Amniotic epithelial cell (primary cell): ENCODE measurements around the gene TOX2.

Experiments
- DNase-seq: peaks from one replicate; pipeline ENCODE4 v3.0.0-alpha.2; 2010; ENCODE audit warnings: low read depth

The TOX2 gene

DNA sequence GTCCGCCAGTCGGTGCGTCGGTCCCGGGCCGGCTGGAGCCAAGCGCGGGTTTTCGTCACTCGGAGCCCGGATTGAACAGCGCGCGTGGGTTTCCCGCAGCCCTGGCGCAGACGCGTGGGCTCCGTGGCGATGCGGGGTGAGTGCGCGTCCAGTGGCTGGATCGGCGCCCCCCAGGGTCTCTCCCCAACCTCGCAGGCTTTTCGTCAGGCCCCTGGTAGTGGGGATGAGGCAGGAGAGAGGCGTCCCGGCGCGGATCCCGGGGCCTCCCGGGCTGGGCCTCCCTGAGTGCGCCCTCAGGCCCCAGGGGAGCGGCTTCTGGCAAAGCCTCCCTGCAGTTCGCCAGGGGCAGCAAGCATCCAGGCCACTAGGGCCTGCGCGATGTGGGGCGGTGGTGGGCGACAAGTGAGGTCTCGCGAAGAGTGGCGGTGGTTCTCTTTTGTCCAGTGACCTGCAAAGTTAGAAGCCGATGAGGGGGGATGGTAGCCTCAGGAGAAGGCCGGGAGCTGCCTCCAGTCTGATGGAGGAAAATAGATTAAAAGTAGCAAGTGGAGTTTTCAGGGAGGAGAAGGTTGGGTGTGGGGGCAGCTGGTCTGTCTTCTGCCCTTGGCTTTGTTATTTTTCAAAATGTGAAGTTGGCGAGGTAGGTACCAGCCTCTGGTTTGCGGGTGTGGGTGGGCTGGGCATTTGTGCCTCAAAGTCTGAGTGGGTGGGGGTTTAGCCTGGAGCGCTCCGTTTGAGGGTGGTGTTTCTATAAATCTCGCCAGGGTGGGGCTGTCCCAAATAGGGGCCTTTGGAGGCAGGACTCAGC, 1.6 kb downstream of the TOX2 start:
- no peak for DNase-seq

DNA sequence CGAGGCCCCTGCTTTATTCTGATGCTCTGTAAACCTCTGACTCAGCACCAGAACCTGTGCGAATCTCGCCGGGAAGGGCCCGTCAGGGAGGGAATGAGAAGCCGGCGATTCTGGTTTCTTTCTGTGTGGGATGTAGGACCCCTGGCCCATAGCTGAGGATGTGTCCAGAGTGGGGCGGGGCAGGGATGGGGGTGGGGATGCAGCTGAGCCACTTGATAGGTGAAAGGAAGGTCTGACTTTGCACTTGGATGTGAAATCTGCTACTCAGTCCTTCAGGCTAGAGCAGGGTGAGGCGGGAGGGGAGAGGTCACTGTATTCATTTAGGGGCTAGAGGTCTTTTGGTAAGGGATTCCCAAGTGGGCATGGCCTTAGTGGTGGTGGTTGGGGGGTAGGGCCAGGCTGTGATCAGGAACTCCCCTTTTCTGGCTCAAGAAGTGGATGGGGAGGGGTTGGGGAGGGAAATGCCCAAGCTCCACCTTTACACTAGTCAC, 2.3 kb downstream of the TOX2 start:
- peak; percentile 54 for DNase-seq

DNA sequence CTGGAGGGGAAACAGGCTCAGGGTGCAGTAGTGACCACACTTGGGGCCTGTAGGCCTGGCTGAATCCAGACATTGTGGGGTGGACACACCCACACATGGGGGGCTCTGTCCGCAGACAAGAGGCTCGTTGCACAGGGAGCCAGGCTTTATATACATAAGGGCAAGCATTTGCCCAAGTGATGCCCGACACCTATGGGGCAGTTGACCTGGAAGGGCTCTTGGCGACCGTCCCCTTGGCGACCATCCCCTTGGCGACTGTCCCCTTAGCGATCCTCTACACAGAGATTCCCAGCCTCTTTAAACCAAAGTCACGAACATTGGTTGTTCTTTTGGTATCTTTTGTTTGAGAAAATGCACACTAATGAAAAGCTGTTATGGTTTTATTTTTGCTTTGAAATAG, 2.7 kb downstream of the TOX2 start:
- DNase-seq: no peak

DNA sequence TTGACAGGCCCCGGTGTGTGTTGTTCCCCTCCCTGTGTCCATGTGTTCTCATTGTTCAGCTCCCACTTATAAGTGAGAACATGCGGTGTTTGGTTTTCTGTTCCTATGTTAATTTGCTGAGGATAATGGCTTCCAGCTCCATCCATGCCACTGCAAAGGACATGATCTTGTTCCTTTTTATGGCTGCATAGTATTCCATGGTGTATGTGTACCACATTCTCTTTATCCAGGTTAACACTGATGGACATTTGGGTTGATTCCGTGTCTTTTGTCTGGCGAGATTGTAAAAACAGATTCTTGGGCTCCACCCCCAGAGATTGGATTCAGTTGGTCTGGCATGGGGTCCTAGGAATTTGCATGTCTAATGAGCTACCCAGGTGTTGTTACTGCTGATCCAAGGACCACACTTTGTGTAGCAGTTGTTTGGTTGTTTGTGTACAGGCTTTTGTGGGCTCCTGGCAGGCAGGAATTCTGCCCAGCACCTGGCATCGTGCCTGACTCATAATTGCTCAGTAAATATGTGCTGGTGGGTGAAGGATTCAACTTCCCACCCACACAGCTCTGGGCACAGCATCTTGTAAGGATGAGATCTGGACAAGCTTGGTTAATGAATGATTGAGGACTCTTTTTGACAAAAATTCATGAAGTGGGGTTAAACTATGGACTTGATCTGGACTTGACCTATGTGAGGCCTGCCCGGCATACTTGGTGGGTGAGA, 5.2 kb downstream of the TOX2 start:
- no peak for DNase-seq

DNA sequence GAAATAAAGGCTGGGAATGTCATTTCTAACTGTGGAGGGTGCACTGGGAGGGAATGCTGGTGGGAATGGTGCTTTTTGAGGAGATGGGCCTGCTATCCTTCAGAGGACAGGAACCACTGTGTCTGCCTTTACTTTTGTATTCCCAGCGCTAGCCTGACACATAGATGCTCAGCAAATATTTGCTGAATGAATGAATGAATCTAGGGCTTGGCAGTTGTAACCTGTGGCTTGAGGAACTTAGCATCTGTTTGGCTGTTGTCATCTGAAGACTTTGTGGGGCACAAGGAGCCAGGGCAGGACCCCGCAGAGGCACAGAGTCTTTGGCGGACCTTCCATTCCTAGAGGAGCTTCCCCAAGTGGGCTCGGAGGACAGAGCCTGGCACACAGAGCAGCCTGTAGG, 6.1 kb downstream of the TOX2 start:
- no peak for DNase-seq

DNA sequence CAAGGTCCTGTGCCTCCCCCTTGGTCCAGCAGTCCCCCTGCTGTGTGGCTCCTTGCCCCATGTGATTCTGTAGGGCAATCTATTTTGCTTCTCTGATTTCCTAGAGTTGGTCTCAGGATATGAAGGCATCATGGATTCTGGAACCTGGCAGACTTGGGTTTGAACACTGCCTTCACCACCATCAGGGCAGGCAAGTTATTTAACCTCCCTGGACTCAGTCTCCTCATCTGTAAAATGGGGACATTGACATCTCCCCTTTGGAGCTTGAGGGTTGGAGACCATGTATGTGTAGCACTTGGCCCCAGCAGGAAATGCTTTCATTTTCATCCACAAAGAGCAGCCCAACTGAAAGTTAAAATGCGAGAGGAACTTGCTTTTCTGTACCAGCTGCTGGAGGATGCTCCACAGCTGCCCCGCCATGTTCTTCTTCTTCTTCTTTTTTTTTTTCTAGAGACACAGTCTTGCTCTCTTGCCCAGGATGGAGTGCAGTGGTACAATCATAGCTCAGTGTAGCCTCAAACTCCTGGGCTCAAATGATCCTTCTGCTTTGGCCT, 6.7 kb downstream of the TOX2 start:
- DNase-seq: no peak

DNA sequence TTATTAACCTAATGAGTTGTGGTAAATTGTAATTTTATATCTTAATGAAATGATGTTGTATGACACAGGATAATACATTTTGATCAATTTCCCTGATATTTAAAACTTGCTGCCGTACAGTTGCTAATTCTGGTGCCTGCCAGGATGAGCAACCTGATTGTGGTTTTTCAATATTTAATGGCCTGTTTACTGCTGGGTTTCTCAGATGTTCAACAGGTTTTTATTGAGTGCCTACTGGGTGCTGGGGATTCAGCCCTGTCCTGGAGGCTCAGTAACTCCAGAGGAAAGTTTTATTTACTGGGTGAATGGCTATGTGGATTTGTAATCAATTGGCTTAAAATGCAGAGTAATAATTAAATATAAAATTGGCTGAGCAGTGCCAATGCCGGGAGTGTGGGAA, 8.0 kb downstream of the TOX2 start:
- DNase-seq: no peak

DNA sequence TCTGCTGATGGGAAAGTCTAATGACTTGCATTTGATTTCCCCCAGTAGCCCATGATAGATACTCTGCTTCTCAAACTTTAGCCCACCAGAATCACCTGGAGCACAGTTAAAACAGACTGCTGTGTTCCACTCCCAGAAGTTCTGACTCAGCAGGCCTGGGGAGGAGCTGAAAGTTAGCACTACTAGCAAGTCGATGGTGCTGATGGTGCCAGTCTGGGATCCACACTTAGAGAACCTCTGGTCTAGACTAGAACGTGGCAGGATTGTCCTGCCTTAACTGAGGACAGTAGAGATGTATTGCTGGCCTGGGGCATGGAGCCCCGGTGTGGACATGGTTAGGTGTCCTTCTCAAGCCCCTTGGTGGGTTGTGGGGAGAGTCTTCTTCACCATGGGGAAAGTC, 8.7 kb downstream of the TOX2 start:
- no peak for DNase-seq

DNA sequence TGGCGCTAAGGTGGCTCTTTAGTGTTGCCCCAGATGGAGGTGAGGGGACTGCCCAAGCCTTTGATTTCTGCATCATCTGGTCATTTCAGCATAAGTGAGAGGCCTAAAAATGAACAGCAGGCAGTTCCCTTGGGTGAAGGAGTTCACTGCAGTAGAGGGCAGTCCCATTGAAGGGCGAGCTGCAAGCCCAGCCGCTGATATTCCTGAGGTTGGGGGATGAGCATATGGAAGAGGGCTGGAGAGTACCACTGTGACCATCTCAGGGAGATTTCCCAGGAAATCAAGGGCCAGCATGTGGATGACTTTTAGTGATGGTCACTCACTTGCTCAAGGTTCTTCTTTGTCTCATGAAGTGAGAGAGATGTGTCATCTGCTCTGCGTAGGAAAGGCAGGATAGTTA, 9.3 kb downstream of the TOX2 start:
- no peak for DNase-seq

DNA sequence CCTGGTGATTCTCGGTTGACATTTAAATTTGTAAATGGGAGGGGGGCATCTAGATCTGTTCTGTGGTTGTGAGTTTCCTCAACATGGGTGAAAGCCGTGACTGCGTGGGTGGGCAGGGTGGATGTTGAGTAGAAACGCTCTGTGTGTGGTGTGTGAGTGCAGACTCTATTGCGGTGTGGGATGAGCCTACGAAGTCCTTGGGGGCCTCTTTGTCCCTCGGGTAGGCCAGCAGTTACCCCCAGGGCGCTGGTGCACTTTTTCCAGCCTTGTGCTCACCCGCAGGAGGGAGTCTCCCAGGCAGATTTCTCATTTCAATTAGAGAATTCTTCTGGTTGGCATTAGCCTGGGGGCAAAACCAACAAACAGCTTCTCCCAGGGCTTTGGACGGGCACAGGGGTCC, 10.6 kb downstream of the TOX2 start:
- DNase-seq: no peak

DNA sequence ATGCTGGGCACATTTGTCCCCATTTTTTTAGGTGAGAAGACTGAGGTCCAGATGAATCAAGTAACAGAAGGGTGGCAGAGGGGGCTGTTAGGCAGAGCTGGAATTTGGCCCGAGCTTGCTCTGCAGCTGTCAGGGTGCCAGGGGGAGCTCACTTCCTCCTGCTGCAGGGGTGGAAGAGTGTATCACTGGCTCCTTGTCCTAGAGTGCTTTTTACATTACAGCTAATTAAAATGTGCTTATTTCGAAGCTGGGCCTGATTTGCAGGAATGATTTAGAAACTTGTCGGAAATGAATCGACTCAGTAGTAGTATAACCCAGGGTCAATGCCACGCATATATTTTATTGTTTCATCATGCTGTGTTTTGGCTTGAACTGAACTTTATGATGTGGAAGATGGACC, 11.1 kb downstream of the TOX2 start:
- DNase-seq: peak; percentile 46

DNA sequence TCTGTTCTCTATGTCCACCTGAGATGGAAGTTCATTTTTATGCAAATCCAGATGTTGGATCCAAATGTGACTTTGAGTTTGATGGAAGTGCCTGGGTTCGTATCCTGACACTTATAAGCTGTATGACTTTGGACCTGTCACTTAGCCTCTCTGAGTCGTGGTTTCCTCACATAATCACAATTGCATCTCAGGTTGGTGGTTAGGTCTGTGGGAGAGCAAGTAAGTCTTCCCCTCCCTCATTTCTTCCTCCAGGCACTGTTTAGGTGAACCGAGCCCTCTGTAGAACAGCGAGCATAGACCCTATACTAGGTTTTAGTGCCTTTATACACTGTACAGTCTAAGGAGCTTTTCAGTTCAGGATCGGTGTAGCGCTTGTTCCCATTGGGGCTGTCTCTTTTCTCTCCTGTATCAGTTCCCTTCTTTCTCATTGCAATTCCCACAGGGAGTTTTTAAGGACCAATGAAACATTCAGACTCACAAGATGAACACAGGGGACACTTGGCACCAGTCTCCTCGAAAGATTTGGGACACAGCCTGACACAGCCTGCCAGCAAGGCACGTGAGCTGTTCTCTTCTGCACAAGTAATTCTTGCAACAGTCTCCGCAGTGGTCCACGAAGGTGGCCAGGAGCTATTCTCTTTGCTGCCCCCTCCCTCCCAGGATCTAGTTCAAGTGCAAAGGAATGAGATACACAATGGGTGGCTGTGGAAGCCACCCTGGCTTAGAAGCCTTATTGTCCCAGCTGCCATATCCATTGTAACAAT, 11.8 kb downstream of the TOX2 start:
- no peak for DNase-seq

DNA sequence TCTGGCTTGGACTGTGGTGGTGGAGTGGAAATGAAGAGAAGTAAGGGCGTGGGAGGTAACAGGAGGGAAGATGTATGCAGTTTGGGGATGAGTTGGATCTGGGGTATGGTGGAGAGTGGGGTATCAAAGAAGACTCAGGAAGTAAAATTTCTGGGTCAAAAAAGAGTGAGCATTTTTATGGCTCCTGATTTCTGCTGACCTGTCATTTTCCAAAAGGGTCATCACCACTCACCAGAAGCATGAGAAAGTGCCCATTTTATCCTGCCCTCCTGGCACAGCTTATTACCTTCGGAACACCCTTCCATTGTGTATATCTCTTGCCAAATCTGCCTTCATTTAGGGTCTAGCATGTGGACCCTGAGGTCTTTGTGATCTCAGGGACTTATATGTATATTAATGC, 17.3 kb downstream of the TOX2 start:
- DNase-seq: no peak

DNA sequence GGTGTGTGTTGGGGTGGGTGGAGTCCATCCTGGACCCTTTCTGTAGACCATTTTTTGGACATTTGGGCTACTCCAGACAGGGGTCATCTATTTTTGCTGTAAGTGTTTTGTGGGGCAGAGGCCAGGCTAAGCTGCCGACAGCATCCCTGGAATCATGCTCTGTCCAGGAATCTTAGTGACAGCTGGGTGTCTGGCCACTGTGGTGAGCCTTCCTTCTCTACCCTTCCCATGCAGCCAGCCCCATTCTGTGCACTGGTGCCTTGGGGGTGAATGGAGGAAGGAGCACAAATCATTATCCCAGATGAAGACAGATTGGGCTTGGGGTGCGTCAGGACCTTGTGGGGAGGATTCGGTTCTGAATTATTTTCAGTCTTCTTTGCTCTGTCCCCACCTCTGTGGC, 20.2 kb downstream of the TOX2 start:
- DNase-seq: no peak

DNA sequence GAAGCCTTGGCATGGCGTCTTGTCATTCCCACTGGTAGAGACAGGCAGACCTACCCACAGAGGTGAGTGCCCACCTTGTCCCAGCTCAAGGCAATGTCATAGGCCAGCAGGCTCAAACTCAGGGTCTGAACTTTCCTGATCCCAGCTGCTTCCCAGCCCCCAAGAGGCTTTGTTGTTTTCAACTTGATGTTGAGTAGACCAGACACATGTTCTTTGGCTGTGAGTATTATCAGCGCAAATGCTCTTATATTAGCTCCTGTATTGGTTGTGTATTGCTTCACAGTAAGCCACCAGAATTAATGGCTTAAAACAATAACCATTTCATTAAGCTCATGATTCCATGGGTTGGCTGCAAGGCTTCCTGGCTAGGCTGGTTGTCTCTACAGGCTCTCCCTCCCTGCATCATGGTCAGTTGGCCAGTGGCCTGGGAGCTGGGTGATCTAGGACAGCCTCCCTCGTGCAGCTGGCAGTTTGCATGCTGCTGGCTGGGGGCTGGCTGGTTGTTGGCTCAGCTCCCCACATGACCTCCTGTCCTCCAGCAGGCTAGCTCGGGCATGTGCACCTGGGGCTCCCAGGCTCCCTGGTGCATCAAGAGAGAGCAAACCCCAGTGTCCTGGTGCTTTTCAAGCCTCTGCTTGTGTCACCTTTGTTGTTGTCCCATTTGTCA, 21.6 kb downstream of the TOX2 start:
- DNase-seq: peak; percentile 43

DNA sequence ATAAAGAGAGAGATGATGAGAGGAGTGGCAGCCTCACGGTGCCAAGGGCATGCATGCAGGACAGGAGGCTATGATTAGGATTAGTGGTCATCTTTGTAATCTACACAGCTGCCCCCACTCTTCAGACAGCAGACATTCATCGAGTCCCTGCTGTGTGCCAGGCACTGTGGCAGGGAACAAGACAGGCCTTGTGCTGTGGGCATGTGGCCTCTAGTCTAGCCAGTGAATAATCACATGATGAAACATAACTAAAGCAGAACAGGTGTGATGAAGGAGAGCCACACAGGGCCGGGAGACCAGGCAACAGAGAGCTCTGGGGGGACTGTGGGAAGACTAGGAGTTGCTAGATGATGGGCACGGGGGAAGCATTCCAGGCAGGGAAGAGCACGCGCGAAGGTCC, 22.2 kb downstream of the TOX2 start:
- DNase-seq: no peak

DNA sequence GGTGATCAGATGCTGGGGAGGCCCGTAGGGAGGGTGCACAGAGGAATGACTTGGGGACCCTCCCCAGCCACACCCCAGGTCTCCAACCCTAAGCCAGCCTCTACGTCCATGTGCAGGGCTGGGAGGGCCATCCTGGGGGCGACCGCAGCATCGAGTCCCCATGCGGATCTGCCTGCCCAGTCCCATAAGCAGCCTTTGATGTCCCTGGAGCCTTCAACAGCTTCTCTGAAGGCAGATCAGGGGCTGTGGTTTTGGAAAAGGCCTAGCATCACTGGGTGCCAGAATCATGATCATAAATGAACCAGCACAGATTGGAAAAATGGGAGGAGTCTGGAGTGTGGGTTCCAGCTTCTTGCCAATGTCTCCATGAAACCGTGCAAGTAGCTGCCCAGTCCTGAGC, 22.9 kb downstream of the TOX2 start:
- no peak for DNase-seq

DNA sequence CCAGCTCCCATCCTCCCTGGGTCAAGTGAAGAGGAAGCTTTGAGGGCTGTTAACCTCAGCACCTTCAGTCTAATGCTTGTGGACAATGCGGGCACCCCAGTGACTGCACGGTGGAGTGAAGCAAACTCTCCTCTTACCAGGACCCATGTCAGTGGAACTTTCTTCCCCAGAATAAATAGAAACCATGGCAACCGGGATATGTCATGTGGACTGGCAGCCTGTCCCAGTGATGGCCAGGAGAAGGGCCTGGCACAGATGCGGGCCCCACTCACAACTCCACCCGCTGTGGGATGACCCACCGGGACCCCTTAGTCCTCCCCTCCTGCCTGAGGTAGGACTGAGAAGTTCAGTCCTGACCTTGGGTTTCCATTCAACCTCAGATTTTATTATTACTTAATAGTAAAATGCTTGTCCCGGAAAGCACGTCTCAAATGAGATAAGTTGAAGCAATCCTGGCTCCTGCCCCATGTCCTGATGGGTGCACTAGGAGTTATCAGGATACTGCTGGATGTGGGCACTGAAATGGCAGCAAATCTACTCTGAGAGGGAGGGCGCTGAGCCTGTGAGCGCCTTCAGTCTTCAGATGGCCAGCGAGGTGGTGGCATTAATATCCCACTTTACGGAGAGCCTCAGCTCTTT, 23.5 kb downstream of the TOX2 start:
- DNase-seq: no peak

DNA sequence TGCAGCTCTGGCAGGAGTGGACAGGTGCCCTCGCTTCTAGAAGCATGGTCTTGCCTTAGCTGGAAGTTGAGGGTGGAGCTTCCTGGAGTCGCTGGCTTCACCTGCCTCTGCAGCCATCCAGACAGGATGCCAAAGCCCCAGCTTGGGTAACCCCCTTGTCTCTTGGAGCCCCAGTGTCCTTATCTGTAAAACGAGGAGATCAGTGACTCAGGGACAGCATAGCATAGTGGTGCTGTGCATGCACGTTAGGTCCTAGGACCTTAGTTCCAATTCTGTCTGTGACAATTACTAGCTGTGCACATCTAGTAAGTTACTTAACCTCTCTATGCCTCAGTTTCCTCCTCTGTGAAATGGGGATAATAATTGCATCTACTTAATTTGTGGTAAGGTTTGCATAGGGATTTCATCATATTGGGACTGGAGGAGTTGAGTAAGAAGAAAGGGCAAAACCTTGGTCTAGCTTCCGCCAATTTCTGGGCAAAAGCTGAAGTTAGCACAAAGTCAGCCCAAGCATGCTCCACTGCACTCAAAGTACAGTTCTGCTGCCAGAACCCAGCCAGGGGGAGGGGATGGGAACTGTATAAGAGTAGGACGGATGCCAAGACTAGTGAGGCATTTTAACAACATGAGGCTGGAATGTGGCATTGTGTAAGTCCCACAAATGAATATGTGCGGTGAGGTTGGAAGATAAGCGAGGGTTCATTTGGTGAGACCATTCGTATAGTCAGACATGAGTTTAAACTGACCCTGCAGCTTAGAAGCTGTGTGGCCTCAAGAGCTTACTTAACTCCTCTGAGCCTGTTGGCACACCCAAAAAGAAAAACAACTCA, 24.5 kb downstream of the TOX2 start:
- peak; percentile 100 for DNase-seq

DNA sequence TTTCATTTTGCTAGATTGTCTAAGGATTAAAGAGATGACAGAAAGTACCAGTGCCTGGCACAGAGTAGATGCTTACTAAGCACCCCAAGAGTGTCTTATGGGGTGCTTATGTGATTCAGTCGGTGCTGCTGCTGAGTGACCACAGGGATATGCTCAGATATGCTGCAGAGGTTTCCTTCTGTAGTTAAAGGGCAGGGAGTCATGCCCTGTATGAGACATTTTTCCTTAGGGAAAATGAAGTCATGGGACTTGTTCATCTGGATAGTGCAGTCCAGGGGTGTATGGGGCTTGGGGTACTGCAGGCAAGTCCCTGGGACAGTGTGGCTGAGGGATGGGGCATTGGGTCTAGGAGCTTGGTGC, 25.1 kb downstream of the TOX2 start:
- DNase-seq: no peak
